ENCODE data around the gene FCN1.

DNA sequence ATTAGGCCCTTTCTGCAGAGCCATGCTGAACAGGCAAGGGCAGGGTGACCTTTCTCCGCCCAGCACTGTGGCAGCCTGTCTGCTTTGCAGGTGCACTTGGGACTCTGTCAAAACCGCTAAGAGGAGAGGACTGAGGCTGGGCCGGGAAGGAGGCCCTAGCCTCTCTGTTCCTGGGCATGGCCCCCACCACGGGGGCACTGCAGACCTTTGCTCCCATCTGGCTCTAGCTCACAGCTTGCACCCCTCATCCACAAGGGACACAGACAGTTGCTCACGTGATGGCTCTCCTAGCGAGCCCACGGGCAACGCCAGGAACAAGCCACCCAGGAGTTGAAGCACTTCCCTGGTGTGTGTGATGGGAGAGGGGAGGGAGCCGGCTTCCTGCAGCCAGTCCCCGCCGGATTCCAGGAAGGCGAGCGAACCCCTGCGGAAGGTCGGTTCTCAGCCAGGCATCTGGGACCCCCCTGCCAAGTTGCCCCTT is 43.0 kb upstream of the FCN1 start:
- TF ChIP-seq, protein P1, sequence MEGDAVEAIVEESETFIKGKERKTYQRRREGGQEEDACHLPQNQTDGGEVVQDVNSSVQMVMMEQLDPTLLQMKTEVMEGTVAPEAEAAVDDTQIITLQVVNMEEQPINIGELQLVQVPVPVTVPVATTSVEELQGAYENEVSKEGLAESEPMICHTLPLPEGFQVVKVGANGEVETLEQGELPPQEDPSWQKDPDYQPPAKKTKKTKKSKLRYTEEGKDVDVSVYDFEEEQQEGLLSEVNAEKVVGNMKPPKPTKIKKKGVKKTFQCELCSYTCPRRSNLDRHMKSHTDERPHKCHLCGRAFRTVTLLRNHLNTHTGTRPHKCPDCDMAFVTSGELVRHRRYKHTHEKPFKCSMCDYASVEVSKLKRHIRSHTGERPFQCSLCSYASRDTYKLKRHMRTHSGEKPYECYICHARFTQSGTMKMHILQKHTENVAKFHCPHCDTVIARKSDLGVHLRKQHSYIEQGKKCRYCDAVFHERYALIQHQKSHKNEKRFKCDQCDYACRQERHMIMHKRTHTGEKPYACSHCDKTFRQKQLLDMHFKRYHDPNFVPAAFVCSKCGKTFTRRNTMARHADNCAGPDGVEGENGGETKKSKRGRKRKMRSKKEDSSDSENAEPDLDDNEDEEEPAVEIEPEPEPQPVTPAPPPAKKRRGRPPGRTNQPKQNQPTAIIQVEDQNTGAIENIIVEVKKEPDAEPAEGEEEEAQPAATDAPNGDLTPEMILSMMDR (IDR thresholded peaks at IDR 0.05 in 2 of 3, conservative IDR thresholded peaks at IDR 0.05 in 1 of 3; ENCODE audit: insufficient read depth in 2 of 3, low read depth in 1 of 3, low read length in 3 of 3), result no peak
- TF ChIP-seq, protein P2, sequence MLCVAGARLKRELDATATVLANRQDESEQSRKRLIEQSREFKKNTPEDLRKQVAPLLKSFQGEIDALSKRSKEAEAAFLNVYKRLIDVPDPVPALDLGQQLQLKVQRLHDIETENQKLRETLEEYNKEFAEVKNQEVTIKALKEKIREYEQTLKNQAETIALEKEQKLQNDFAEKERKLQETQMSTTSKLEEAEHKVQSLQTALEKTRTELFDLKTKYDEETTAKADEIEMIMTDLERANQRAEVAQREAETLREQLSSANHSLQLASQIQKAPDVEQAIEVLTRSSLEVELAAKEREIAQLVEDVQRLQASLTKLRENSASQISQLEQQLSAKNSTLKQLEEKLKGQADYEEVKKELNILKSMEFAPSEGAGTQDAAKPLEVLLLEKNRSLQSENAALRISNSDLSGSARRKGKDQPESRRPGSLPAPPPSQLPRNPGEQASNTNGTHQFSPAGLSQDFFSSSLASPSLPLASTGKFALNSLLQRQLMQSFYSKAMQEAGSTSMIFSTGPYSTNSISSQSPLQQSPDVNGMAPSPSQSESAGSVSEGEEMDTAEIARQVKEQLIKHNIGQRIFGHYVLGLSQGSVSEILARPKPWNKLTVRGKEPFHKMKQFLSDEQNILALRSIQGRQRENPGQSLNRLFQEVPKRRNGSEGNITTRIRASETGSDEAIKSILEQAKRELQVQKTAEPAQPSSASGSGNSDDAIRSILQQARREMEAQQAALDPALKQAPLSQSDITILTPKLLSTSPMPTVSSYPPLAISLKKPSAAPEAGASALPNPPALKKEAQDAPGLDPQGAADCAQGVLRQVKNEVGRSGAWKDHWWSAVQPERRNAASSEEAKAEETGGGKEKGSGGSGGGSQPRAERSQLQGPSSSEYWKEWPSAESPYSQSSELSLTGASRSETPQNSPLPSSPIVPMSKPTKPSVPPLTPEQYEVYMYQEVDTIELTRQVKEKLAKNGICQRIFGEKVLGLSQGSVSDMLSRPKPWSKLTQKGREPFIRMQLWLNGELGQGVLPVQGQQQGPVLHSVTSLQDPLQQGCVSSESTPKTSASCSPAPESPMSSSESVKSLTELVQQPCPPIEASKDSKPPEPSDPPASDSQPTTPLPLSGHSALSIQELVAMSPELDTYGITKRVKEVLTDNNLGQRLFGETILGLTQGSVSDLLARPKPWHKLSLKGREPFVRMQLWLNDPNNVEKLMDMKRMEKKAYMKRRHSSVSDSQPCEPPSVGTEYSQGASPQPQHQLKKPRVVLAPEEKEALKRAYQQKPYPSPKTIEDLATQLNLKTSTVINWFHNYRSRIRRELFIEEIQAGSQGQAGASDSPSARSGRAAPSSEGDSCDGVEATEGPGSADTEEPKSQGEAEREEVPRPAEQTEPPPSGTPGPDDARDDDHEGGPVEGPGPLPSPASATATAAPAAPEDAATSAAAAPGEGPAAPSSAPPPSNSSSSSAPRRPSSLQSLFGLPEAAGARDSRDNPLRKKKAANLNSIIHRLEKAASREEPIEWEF (CRISPR knock-in tag; IDR thresholded peaks at IDR 0.05), result no peak
- TF ChIP-seq SMC3 (conservative IDR thresholded peaks at IDR 0.05; ENCODE audit: insufficient read depth, low read depth, low read length), result no peak
